SU-DHL-6 (cell line): ENCODE results near the gene ACTG1.

ENCODE experiments used
- H2AFZ ChIP-seq: fragments of 200-600 bp; sonication (generic); 2 replicates; pipeline ENCODE4 v1.6.1; 2014; ENCODE audit warnings: low read depth, mild to moderate bottlenecking, moderate library complexity, mixed read lengths, antibody characterized with exemption, low read length; ENCODE audit not compliant: severe bottlenecking
- H3F3A ChIP-seq: fragments of 200-600 bp; shearing (Covaris generic); 2 replicates; pipeline ENCODE4 v1.6.0; 2016; ENCODE audit warnings: antibody characterized with exemption, mild to moderate bottlenecking; ENCODE audit not compliant: insufficient read depth
- H3K27ac ChIP-seq: fragments of 200-600 bp; sonication (generic); 2 replicates; pipeline ENCODE4 v1.5.1; 2016; ENCODE audit warnings: low read depth, mild to moderate bottlenecking, low read length, moderate library complexity, mixed read lengths
- H3K27me3 ChIP-seq: fragments of 200-600 bp; sonication (generic), shearing (Covaris generic); 2 replicates; pipeline ENCODE4 v1.6.0; 2014; ENCODE audit warnings: mild to moderate bottlenecking, low read length
- H3K36me3 ChIP-seq: fragments of 200-600 bp; sonication (generic); 2 replicates; pipeline ENCODE4 v1.6.1; 2014; ENCODE audit warnings: mild to moderate bottlenecking, low read length, mixed read lengths
- H3K4me2 ChIP-seq: fragments of 300-600, 200-600 bp; shearing (Covaris generic), sonication (generic); 2 replicates; pipeline ENCODE4 v1.6.0; 2014; ENCODE audit warnings: low read length, low read depth, mild to moderate bottlenecking; ENCODE audit not compliant: poor library complexity, severe bottlenecking
- H3K4me3 ChIP-seq: fragments of 200-600 bp; sonication (generic); 2 replicates; pipeline ENCODE4 v1.5.1; 2014; ENCODE audit warnings: antibody characterized with exemption, low read length, mild to moderate bottlenecking, mixed read lengths; ENCODE audit not compliant: insufficient read depth, poor library complexity, severe bottlenecking
- H3K79me2 ChIP-seq: fragments of 200-600 bp; sonication (generic); 2 replicates; pipeline ENCODE4 v1.6.1; 2014; ENCODE audit warnings: mild to moderate bottlenecking, low read length, moderate library complexity; ENCODE audit not compliant: insufficient read depth
- H3K9ac ChIP-seq: fragments of 200-600 bp; sonication (generic); 2 replicates; pipeline ENCODE4 v1.7.0; 2014; ENCODE audit warnings: mild to moderate bottlenecking, low read length
- H3K9me2 ChIP-seq: fragments of 200-600 bp; sonication (generic); replicated peaks from 2 replicates; pipeline ENCODE4 v1.6.1; 2014; ENCODE audit warnings: low read length; ENCODE audit not compliant: insufficient read depth
- H3K9me3 ChIP-seq: fragments of 200-600 bp; sonication (generic); 2 replicates; pipeline ENCODE4 v1.6.1; 2014; ENCODE audit warnings: low read length, mixed read lengths; ENCODE audit not compliant: insufficient read depth
- H4K20me1 ChIP-seq: fragments of 200-600 bp; sonication (generic); 2 replicates; pipeline ENCODE4 v1.6.1; 2014; ENCODE audit warnings: low read depth, mild to moderate bottlenecking, antibody characterized with exemption, low read length, moderate library complexity, mixed read lengths
- EZH2phosphoT487 ChIP-seq: fragments of 200-600 bp; sonication (generic), shearing (Covaris generic); conservative IDR thresholded peaks from 2 replicates; pipeline ENCODE4 v1.6.1; 2018; ENCODE audit warnings: mild to moderate bottlenecking, antibody characterized with exemption, low read length, moderate library complexity, mixed read lengths
- TF ChIP-seq, protein P1 (sequence below): fragments of 200-600 bp; sonication (generic); IDR thresholded peaks from one replicate; pipeline ENCODE4 v1.5.1; 2017; ENCODE audit warnings: antibody characterized with exemption, mild to moderate bottlenecking, low read length, moderate library complexity; ENCODE audit not compliant: insufficient read depth, poor library complexity, severe bottlenecking

Gene ACTG1

DNA sequence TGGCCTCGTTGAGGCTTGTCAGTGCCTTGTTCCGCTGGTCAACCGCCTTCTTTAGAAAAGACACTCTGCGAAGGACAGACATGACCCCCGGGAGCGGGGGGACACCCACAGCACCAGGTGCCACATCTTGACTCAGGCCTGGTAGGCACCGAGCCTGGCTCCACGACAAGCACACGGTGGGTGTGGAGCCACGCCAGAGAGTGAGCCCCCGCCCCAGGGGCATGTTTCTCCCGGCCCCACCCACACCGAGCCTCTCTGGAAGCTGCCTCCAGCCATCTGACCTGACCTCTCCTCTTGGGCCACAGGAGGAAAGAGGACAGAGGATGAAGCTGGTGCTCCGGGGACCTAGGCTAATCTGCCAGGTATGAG is 35.0 kb upstream of the ACTG1 start:
- Histone ChIP-seq H3K79me2 (peaks cover 14% of the 10 kb centered on the region), H3K9me3 (no peaks in the 10 kb centered on the region), H3K9ac (no peak overlapping the region), H4K20me1 (no peaks in the 10 kb centered on the region; the same call in 1 of the 2 replicates), H3K4me2 (no peak overlapping the region), H3F3A (no peaks in the 10 kb centered on the region), H3K36me3 (no peaks in the 10 kb centered on the region), H3K27ac (no peak overlapping the region), H3K4me3 (no peak overlapping the region), H2AFZ (no peak overlapping the region), H3K9me2 (no peaks in the 10 kb centered on the region), H3K27me3 (no peaks in the 10 kb centered on the region)
- TF ChIP-seq, protein P1, sequence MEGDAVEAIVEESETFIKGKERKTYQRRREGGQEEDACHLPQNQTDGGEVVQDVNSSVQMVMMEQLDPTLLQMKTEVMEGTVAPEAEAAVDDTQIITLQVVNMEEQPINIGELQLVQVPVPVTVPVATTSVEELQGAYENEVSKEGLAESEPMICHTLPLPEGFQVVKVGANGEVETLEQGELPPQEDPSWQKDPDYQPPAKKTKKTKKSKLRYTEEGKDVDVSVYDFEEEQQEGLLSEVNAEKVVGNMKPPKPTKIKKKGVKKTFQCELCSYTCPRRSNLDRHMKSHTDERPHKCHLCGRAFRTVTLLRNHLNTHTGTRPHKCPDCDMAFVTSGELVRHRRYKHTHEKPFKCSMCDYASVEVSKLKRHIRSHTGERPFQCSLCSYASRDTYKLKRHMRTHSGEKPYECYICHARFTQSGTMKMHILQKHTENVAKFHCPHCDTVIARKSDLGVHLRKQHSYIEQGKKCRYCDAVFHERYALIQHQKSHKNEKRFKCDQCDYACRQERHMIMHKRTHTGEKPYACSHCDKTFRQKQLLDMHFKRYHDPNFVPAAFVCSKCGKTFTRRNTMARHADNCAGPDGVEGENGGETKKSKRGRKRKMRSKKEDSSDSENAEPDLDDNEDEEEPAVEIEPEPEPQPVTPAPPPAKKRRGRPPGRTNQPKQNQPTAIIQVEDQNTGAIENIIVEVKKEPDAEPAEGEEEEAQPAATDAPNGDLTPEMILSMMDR: no peak
- TF ChIP-seq EZH2phosphoT487: no peak

GRCh38 chr17:81546906-81547613 is 34.5 kb upstream of the ACTG1 start:
- Histone ChIP-seq H3K36me3 (no peaks in the 10 kb centered on the region), H3F3A (no peaks in the 10 kb centered on the region), H4K20me1 (no peaks in the 10 kb centered on the region; the same call in 1 of the 2 replicates), H3K9me2 (no peaks in the 10 kb centered on the region), H3K79me2 (peaks cover 14% of the 10 kb centered on the region), H3K27ac (no peak overlapping the region), H3K9ac (no peak overlapping the region), H3K4me3 (no peak overlapping the region), H3K4me2 (no peak overlapping the region), H3K27me3 (no peaks in the 10 kb centered on the region), H3K9me3 (no peaks in the 10 kb centered on the region), H2AFZ (no peak overlapping the region)
- TF ChIP-seq EZH2phosphoT487: no peak
- TF ChIP-seq, protein P1: no peak

GRCh38 chr17:81545160-81545949 is 32.8 kb upstream of the ACTG1 start:
- no peak overlapping the region for H3K27ac ChIP-seq
- H3K9ac ChIP-seq: no peak overlapping the region
- H3K79me2 ChIP-seq: no peaks in the 10 kb centered on the region

More at GRCh38 chr17:81545160-81545949, 32.8 kb upstream of the ACTG1 start:
- Histone ChIP-seq H3K4me2 (no peak overlapping the region), H2AFZ (no peak overlapping the region), H3K9me2 (no peaks in the 10 kb centered on the region), H3K9me3 (no peaks in the 10 kb centered on the region), H3K27me3 (no peaks in the 10 kb centered on the region), H3K4me3 (no peak overlapping the region), H3F3A (no peaks in the 10 kb centered on the region), H3K36me3 (no peaks in the 10 kb centered on the region), H4K20me1 (no peaks in the 10 kb centered on the region)
- TF ChIP-seq, protein P1: no peak
- no peak for TF ChIP-seq EZH2phosphoT487
